Sigmoid colon (tissue), 4 donors: Measurements from ENCODE around the gene CPA1.

ENCODE experiments used
- POLR2A ChIP-seq, 2 donors: fragments of 450-650 bp; IDR thresholded peaks; one replicate each; pipeline ENCODE4 v1.6.1; 2016; ENCODE audit warnings: antibody characterized with exemption in 2 of 2, mild to moderate bottlenecking in 2 of 2, moderate library complexity in 2 of 2
- POLR2AphosphoS5 ChIP-seq, 4 donors: sonication (generic); formaldehyde crosslinking; IDR thresholded peaks; one replicate each; pipeline ENCODE4 v1.6.1; 2017; ENCODE audit warnings: antibody characterized with exemption in 4 of 4
- TF ChIP-seq, protein P1 (sequence below), 4 experiments: fragments of 450-650 bp in 3 of 4; fragments of 200-600 bp in 1 of 4; IDR thresholded peaks; one replicate each; pipeline ENCODE4 v1.5.1; 2016 to 2019; ENCODE audit warnings: antibody characterized with exemption in 4 of 4, mild to moderate bottlenecking in 3 of 4, moderate library complexity in 2 of 4

DNA sequence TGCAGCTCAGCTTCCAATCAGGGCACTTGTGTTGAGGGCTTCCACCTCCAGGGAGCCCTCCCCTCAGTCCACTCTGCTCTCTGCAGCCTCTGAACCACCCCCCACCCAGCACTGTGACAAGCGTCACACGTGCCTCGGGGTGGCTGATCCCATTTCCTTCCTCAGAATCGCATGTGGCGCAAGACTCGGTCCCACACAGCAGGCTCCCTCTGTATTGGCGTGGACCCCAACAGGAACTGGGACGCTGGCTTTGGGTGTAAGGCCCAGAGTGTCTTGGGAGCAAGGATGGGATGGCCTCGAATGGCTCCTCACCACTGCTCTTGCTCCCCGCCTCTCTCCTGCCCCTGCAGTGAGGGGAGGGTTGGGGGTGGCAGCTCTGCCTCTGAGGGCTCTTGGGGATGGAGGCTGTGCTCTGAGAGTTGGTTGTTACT, 4.1 kb downstream of the CPA1 start:
- TF ChIP-seq, protein P1, sequence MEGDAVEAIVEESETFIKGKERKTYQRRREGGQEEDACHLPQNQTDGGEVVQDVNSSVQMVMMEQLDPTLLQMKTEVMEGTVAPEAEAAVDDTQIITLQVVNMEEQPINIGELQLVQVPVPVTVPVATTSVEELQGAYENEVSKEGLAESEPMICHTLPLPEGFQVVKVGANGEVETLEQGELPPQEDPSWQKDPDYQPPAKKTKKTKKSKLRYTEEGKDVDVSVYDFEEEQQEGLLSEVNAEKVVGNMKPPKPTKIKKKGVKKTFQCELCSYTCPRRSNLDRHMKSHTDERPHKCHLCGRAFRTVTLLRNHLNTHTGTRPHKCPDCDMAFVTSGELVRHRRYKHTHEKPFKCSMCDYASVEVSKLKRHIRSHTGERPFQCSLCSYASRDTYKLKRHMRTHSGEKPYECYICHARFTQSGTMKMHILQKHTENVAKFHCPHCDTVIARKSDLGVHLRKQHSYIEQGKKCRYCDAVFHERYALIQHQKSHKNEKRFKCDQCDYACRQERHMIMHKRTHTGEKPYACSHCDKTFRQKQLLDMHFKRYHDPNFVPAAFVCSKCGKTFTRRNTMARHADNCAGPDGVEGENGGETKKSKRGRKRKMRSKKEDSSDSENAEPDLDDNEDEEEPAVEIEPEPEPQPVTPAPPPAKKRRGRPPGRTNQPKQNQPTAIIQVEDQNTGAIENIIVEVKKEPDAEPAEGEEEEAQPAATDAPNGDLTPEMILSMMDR (IDR thresholded peaks at IDR 0.05) = no peak
- no peak for TF ChIP-seq POLR2A (IDR thresholded peaks at IDR 0.05)
- TF ChIP-seq POLR2AphosphoS5 (IDR thresholded peaks at IDR 0.05) = no peak
